Inflammatory macrophage treated with lipopolysaccharide for 1 hour (primary cell): ENCODE measurements around the gene THOC2.
"Not testable (repeated sequence)": the region's sequence is repeated elsewhere in the genome, so short reads cannot be mapped to it uniquely, and the experiment has no call there.

Experiments used
- DNase-seq, 2 donors: peaks; one replicate each; pipeline ENCODE4 v3.0.0-alpha.2; 2020 to 2022

The THOC2 gene

GRCh38 chrX:123736333-123736921 lies 3.6 kb upstream of the THOC2 start:
- no peak for DNase-seq

DNA sequence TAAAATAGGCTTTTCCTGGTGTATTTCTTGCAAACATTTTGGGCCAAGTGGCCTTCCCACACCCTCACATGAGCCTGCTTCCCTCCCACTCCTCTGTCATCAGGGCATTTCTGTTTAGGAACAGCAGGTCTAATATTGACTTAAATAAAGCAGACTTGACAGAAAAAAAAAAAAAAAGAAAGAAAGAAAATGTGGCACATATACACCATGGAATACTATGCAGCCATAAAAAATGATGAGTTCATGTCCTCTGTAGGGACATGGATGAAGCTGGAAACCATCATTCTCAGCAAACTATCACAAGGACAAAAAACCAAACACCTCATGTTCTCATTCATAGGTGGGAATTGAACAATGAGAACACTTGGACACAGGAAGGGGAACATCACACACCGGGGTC lies 2.3 kb upstream of the THOC2 start:
- DNase-seq: not testable (repeated sequence)

- not testable (repeated sequence) for DNase-seq
These were observed 1.2 kb upstream of the THOC2 start for GRCh38 chrX:123734079-123734478.

DNA sequence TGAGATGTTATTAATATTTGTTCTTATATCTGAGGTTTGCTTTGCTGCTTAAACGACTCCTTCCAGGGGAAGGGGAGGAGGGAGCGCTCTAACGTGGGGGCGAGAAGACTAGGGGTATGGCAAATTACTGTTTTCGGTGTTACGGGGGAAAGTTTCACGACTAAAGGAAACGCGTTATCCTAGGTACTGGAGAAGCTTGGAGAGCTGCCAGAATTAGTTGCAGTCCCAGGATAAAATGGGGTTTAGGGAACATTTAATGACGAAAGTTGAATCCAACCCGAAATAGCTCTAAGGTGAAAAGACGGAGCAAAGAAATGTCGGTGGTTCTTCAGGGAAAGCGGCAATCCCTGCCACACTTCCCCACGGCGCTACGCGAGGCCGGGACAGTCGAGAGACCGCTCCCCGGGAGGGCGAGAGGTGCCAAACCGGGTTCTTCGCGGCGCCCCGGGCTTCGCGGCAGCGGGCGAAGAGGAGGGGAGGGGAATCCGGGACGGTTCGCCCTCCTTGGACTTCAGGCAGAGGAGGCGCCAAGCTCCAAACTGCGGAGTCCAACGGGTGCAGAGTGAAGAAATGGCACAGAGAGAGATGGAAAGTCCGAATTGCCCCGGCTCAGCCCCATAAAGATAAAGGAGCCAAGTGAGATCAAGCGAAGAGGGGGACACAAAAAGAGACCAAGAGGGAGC lies 724 bp downstream of the THOC2 start:
- no peak for DNase-seq

- DNase-seq: peak in 1 of 2 donors; percentile 19
These were observed 1.4 kb downstream of the THOC2 start for GRCh38 chrX:123731258-123731986.

DNA sequence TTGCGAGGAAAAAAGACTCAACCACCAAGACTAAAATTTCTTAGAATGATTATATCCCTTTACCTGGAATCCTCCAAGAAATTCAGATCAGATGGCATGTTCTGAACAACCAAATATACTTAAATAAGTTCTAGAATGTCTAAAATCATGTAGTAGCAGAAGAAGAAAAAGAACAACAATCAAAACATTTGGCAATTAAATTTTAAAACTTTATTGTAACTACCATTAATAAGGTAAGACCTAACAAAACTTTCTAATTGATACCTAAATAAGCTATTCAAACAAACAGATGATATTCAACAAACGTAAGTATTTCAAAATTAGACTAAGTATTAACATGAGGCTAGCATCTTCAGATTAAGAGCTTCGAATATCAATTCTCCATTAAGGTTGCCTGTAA lies 4.3 kb downstream of the THOC2 start:
- DNase-seq: no peak

DNA sequence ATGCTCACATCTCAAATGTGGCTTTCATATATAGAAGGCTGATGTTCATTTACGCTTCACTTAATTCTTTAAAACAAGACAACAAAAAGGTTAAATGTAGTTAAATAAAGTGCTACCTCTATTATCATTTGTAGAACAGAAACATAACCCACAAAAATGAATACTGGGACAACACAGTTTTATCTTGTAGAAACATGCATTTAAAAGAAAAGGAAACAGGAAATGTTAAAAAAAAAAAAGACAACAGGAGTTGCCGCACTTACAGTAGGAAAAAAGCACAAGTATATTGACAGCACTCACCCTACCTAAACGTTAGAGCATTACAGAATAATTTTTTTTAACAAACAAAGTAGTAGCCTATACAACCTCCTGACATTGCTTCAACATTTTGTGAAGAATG lies 4.8 kb downstream of the THOC2 start:
- DNase-seq: no peak

- not testable (repeated sequence) for DNase-seq
These were observed 10.7 kb downstream of the THOC2 start for GRCh38 chrX:123722193-123722592.

DNA sequence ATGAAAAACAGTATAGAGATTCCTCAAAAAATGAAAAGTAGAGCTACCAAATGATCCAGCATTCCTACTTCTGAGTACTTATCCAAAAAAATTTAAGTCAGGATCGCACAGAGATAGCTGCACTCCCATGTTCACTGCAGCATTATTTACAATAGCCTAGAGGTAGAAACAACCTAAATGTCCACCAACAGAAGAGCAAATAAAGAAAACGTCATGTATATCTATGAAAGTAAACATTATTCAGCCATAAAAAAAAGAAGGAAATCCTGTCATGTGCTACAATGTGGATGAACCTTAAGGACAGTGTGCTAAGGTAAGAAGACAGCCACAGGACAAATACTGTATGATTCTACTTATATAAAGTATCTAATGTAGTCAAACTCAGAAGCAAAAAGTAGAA lies 12.4 kb downstream of the THOC2 start:
- DNase-seq: no peak

- DNase-seq: no peak
These were observed 19.0 kb downstream of the THOC2 start for GRCh38 chrX:123713841-123714240.

GRCh38 chrX:123713434-123713833 lies 19.4 kb downstream of the THOC2 start:
- DNase-seq: no peak

- not testable (repeated sequence) for DNase-seq
These were observed 21.7 kb downstream of the THOC2 start for GRCh38 chrX:123711201-123711600.

DNA sequence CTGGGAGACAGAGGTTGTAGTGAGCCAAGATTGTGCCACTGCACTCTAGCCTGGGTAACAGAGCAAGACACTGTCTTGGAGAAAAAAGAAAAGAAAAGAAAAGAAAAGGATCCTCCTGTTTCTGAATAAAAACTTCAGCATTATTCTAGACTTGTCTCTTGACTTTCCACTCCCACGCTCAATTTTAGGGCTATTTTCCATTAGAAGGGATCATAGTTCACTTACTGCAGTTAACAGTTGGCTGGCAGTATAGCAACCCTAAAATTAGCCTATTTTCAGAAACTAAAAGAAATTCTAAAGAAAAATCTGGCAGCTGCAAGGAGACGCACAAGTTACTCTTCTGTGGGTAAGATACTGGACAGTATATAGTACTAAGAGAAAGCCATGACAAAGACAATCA lies 28.1 kb downstream of the THOC2 start:
- no peak for DNase-seq

DNA sequence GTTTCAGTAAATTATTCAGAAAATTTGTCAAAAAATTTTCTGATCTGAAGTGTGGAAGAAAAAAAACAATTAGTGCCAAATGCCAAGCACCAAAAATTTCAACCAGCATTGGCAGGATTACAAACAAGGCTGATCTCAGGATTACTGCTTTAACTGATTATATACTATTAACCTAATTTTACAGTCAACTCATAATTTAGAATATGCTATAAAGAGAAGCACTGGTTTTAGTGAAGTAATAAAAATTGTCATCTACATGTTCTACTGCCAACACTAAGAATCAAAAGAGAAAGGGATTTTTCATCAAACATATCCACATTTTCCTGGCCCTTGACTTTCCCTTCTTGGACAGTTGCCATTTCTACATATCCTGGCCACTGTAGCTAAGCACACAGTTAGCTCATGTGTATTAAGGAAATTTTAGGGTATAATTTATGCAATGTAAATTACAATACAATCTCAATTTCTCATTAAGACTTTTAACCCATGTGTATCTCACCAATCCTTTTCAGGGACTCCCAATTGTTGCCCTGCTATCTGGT lies 33.8 kb downstream of the THOC2 start:
- DNase-seq: no peak

DNA sequence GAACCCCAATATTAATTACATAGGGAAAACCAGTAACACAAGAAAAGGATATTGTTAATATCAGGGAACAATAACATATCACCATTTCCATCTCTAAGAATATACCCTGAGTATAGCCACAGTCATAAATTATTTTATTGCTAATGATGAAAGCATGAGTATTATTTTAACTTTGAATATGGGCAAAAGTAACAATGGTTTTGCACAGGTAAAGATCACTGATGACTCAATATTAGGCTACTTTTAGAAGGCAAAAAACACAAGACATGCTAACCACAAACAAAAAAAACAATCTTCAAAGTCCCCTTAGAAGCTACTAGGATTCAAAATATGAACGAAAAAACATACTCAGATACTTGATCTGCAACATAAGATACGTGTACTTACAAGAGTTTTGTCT lies 36.5 kb downstream of the THOC2 start:
- no peak for DNase-seq

DNA sequence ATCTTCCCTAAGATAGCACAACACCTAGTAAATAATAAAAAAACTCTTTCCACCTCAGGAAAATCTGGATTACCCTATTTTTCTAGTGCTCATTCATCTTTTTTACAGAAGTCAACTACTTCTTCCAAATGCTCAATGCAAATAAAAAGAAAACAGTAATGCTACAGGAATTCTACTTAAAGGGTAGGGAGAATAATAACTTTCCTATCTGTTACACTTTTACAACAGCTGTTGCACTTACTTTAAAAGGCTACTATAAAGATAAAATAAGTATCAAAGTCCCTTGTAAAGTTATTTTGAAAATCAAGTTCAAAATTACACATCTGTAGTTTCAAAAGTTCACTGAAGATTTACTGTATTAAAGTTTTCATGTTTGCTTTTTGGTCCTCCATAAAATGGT lies 37.6 kb downstream of the THOC2 start:
- DNase-seq: no peak

DNA sequence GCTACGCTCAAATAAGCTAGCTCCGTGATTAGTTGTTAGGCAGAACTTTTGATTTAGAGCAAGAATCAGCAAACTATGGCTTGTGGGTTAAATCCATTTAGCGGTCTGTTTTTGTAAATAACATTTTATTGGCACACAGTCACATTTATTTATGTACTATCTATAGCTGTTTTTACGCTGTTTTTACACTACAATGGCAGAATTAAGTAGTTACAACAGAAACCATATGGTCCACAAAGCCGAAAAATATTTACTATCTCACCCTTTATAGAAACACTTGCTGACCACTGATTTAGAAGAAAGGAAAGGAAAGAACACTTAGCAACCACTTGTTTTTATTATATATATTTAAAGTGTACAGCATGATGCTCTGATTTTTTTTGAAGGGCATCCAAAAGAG lies 41.1 kb downstream of the THOC2 start:
- DNase-seq: no peak

- no peak for DNase-seq
These were observed 44.3 kb downstream of the THOC2 start for GRCh38 chrX:123688524-123688923.

DNA sequence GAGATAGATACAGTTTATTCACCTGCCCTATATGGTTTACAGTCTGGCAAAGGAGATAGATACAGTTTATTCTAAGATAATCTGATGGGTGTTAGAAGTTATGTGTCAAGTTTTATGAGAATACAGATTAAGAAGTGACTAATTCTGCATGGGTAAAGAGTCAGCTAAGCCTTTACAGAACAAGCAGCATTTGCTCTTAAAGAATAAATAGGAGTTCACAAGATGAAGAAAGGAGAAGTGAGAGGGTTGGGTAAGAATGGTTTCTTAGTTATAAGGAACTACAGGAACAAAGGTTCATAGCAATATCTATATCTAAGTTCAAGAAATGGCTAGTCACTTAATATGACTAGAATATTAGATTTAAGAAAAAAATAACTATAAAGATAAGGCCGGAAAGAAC lies 47.6 kb downstream of the THOC2 start:
- peak; percentile 56 to 63 for DNase-seq

DNA sequence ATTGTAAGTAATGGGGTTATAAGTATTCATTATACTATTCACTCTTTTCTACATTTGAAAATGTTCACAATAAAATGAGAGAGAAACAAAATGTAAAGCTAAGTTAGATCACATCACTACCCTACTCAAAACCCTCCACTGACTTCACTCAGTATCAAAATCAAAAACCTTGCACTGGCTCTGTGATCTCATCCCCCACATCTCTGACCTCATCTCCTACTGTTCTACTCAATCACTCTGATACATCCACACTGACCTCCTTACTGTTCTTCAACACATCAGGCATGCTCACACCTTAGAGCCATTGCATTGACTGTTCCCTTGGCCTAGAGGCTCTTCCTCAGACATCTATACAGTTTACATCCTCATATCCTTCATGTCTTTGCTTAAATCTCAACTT lies 50.7 kb downstream of the THOC2 start:
- DNase-seq: no peak

- not testable (repeated sequence) for DNase-seq
These were observed 53.0 kb downstream of the THOC2 start for GRCh38 chrX:123679733-123680460.

DNA sequence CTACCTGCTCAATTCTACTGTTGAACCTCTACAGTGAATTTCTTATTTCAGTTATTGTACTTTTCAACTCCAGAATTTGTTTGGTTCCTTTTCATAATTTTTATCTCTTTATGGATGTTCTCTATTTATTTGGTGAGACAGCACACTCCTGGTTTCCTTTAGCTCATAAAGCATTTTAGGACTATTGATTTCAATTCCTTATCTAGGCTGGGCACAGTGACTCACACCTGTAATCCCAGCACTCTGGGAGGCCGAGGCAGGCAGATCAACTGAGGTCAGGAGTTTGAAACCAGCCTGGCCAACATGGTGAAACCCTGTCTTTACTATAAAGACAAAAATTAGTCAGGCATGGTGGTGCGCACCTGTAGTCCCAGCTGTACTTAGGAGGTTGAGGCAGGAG lies 57.7 kb downstream of the THOC2 start:
- DNase-seq: no peak

DNA sequence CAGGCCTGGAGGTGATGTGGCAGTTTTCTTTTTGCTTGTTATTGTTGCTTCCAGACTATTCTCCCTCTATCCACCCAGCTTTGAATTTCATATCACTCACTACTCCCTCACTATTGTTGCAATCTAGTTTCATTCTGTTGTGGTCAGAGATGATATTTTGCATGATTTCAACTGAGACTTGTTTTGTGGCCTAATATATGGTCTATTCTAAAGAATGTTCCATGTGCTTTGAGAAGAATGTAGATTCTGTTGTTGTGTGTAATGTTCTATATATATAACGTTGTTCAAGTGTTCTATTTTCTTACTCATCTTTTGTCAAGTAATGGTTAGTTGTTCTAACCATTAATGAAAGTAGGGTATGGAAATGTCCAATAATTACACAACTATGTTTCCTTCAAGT lies 59.0 kb downstream of the THOC2 start:
- DNase-seq: no peak
